Stimulated activated CD4-positive, alpha-beta T cell treated with anti-CD3 and anti-CD28 coated beads, TNF-alpha, amount 100 ng/mL, for 1 hour (primary cell): ENCODE data around the gene FGF6.

ENCODE experiments used
- DNase-seq, 3 donors: peaks; one replicate each; pipeline ENCODE4 v3.0.0-alpha.2; 2020; ENCODE audit warnings: low read depth in 3 of 3, low spot score in 1 of 3

The FGF6 gene

DNA sequence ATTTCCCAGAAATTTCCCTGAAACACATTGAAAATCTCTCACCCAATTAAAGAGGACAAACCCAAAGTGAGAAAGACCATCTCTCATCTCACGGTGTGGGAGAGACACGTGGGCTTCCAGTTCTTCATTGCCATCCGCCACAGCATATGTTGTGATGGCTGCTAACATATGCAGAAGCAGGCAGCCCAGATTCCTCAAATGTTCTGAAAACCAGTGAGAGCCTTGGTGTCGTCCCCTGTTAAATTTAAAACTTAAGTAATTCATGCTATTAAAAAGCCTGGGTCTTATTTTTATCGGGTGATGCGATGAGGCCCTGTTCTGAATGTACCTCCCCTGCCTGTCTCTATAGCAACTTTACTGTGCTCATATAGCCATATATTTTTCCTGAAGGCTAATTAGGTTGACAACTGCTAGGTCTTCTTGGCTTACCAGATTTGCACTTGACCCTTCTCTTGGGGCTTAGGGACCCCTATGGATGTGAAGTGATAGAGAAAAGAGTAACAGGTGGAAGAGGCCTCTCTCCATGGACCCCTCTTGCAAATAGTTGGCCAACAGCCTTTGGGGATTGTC lies 2.8 kb upstream of the FGF6 start:
- no peak for DNase-seq

DNA sequence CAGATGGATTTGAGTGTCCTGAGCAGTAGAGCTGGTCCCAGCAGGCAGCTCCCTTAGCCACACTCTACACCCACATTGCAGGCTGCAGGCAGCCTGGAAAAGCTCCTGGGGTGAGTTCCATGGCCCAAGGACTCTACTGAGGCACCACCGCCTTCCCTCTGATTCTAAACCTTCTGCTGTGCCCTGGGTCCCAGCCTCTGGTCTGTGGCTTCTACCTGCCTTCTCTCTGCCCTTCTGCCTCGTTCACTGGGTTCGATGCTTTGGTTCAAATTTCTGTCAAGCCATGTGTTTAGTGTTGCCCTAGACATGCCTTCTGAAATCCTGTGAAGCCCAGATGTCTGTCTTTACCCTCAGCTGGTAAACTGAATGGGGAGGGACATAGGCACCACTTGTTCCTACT lies 1.5 kb upstream of the FGF6 start:
- no peak for DNase-seq

- no peak for DNase-seq
These were observed 720 bp upstream of the FGF6 start for GRCh38 chr12:4446335-4446734.

GRCh38 chr12:4444031-4444430 lies 1.6 kb downstream of the FGF6 start:
- DNase-seq = no peak

GRCh38 chr12:4443616-4444015 lies 2.0 kb downstream of the FGF6 start:
- no peak for DNase-seq

GRCh38 chr12:4441355-4442335 lies 4.0 kb downstream of the FGF6 start:
- DNase-seq = no peak

- no peak for DNase-seq
These were observed 5.3 kb downstream of the FGF6 start for GRCh38 chr12:4440187-4440941.

GRCh38 chr12:4439736-4440135 lies 5.9 kb downstream of the FGF6 start:
- no peak for DNase-seq

DNA sequence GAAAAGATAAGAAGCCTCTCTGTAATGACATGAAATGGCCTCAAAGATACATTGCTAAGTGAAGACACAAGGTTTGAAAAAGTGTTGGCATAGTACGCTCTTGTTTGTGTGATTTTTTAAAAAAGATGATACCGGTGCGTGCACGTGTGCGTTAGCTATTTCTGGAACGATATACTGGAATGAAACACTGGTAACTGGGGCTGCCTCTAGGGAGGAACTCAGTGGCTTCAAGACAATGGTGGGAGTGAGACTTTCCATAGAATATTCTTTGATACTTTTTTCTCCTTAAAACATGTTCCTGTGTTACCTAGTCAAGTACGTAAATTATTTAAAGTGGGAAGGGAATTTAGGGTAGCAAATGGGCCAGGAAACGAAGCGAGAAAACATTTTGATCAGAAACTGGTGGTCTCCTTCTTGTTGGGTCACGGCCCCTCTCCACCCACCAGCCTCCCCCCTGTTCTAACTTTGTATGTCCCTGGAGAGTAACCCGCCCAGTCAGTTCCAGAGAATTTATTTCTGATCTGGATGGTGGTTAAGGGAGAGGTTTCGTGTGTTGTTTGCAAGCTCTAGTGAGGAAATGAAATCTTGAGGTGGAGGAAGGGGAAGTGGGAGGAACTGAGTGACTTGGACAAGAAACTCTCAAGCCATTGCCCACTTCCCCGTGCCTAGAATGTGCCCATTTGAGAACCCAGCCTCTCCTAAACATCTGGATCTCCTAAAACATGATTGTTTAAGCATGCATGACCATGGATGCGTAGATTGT lies 6.6 kb downstream of the FGF6 start:
- DNase-seq = no peak

DNA sequence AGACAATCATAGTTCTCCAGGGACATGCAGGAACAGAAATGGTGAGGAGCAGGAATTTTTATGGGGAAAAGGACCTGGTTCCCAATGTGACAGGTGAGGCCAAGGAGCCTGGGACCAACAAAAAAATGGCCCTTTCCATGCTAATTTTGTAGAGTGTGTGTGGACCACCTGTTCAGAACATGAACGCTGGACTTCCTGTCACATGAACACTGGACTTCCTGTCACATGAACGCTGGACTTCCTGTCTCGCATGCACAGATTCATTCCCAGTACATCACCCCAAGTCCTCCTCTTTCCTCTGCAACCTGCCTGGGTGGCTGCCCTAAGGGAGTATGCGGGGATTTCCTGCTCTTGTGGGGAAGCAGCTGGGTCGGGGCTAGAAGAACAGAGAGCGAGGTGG lies 10.1 kb downstream of the FGF6 start:
- DNase-seq = no peak

DNA sequence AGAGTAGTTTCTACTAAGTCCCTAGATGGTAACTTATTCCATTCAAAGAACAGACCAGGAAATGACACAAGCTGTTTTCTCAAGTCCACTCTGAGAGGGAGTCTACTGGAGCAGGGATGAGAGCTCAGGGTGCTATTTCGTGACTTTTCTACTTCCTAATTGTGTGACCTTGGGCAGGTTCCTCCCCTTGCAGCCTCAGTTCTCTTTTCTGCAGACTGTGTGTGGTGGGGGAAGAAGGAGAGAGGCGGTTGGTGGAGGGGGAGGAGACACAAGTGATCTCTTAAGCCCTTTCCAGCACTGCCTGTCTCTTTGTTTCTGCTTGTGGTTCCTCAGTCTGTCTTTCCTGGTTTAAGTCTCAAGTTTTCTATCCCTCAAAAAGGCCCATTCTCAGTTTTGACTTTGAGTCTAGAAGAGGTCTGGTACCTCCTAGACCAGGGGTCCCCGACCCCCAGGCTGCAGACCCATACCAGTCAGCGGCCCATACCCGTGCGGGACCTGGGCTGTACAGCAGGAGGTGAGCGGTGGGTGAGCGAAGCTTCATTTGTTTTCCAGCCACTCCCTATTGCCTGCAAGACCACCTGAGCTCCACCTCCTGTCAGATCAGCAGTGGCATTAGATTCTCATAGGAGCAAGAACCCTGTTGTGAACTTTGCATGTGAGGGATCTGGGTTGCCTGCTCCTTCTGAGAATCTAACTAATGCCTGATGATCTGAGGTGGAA lies 10.7 kb downstream of the FGF6 start:
- no peak for DNase-seq

- no peak for DNase-seq
These were observed 11.3 kb downstream of the FGF6 start for GRCh38 chr12:4434301-4434700.

GRCh38 chr12:4433745-4434058 lies 11.9 kb downstream of the FGF6 start:
- DNase-seq = no peak

- no peak for DNase-seq
These were observed 12.5 kb downstream of the FGF6 start for GRCh38 chr12:4432878-4433744.

DNA sequence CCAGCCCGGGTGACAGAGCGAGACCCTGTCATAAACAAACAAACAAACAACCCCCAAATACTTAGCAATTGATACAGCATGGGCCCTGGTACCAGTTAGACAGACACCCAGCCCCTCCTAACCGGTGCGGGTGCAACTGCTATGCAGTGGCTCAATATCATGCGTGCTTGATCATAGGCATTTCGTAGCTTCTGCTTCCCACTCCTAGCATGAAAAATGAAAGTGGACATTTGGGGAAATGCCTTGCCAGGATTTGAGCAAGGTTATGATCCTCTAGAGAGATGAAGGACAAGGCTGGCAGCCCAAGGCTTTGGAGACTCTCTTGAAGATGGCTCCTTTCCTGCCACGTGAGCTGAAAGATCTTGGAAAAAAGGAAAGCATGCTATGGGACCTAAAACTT lies 13.7 kb downstream of the FGF6 start:
- DNase-seq = no peak

DNA sequence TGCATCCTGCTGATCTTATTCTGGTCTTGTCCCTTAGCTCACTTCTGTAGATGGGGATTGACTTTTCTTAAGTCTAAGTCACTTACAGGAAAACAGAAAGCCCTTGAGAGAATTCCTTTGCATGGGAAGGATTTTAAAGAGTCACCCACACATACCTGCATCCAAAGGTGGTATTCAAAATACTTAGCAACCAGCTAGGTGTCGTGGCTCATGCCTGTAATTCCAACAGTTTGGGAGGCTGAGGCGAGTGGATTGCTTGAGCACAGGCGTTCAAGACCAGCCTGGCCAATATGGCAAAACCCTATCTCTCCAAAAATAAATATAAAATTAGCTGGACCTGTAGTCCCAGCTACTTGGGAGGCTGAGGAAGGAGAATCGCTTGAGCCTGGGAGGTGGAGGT lies 14.2 kb downstream of the FGF6 start:
- DNase-seq = no peak

- no peak for DNase-seq
These were observed 21.2 kb downstream of the FGF6 start for GRCh38 chr12:4424422-4424821.

- DNase-seq = no peak
These were observed 22.0 kb downstream of the FGF6 start for GRCh38 chr12:4423528-4424195.

GRCh38 chr12:4422985-4423384 lies 22.6 kb downstream of the FGF6 start:
- no peak for DNase-seq
